Left forelimb (tissue), 1 donor: ENCODE data around the gene PTPRT.

Experiments used
- DNase-seq: peaks from one replicate; pipeline ENCODE4 v3.0.0-alpha.2; 2018; ENCODE audit warnings: low spot score

Gene PTPRT

GRCh38 chr20:42910808-42911207 lies 278.9 kb downstream of the PTPRT start:
- DNase-seq: peak; percentile 4

GRCh38 chr20:42907730-42908129 lies 282.0 kb downstream of the PTPRT start:
- peak; percentile 17 for DNase-seq

GRCh38 chr20:42906120-42906519 lies 283.6 kb downstream of the PTPRT start:
- DNase-seq: peak; percentile 0

- DNase-seq: no peak
Observed at GRCh38 chr20:42902509-42902908, 287.2 kb downstream of the PTPRT start.

- DNase-seq: peak; percentile 40
Observed at GRCh38 chr20:42901689-42902440, 287.8 kb downstream of the PTPRT start.

GRCh38 chr20:42900764-42901163 lies 288.9 kb downstream of the PTPRT start:
- DNase-seq: peak; percentile 11

GRCh38 chr20:42895020-42895419 lies 294.7 kb downstream of the PTPRT start:
- DNase-seq: no peak

- no peak for DNase-seq
Observed at GRCh38 chr20:42894483-42894882, 295.2 kb downstream of the PTPRT start.

GRCh38 chr20:42889517-42889916 lies 300.2 kb downstream of the PTPRT start:
- DNase-seq: no peak

GRCh38 chr20:42887281-42887680 lies 302.4 kb downstream of the PTPRT start:
- no peak for DNase-seq

GRCh38 chr20:42886801-42887200 lies 302.9 kb downstream of the PTPRT start:
- no peak for DNase-seq

- no peak for DNase-seq
Observed at GRCh38 chr20:42886046-42886445, 303.7 kb downstream of the PTPRT start.

- no peak for DNase-seq
Observed at GRCh38 chr20:42875581-42875980, 314.1 kb downstream of the PTPRT start.

- DNase-seq: no peak
Observed at GRCh38 chr20:42873259-42873658, 316.4 kb downstream of the PTPRT start.

GRCh38 chr20:42864116-42864515 lies 325.6 kb downstream of the PTPRT start:
- DNase-seq: no peak

- no peak for DNase-seq
Observed at GRCh38 chr20:42862446-42862845, 327.3 kb downstream of the PTPRT start.

- DNase-seq: no peak
Observed at GRCh38 chr20:42857446-42857845, 332.3 kb downstream of the PTPRT start.

GRCh38 chr20:42855896-42856295 lies 333.8 kb downstream of the PTPRT start:
- no peak for DNase-seq

- DNase-seq: no peak
Observed at GRCh38 chr20:42852691-42853090, 337.0 kb downstream of the PTPRT start.

- DNase-seq: no peak
Observed at GRCh38 chr20:42846784-42847490, 342.8 kb downstream of the PTPRT start.

GRCh38 chr20:42844751-42845150 lies 345.0 kb downstream of the PTPRT start:
- no peak for DNase-seq

GRCh38 chr20:42837456-42837855 lies 352.2 kb downstream of the PTPRT start:
- no peak for DNase-seq

GRCh38 chr20:42836339-42836738 lies 353.4 kb downstream of the PTPRT start:
- DNase-seq: no peak

- no peak for DNase-seq
Observed at GRCh38 chr20:42807876-42808275, 381.8 kb downstream of the PTPRT start.
